Tibial nerve (tissue), 3 donors: ENCODE data around the gene ANKRD27.

ENCODE experiments used
- CTCF ChIP-seq, 5 experiments: fragments of 200-600 bp in 3 of 5; fragments of 450-650 bp in 2 of 5; sonication (generic) in 3 of 5; IDR thresholded peaks; one replicate each; pipeline ENCODE4 v1.5.1; 2016 to 2019; ENCODE audit warnings: antibody characterized with exemption in 5 of 5, mild to moderate bottlenecking in 3 of 5, moderate library complexity in 2 of 5
- POLR2A ChIP-seq, 2 donors: fragments of 450-650 bp; IDR thresholded peaks; one replicate each; pipeline ENCODE4 v1.6.1; 2017; ENCODE audit warnings: antibody characterized with exemption in 2 of 2, mild to moderate bottlenecking in 2 of 2, moderate library complexity in 2 of 2

- TF ChIP-seq CTCF (IDR thresholded peaks at IDR 0.05) (no peak), POLR2A (IDR thresholded peaks at IDR 0.05) (no peak)
These were observed 62.0 kb downstream of the ANKRD27 start for GRCh38 chr19:32613008-32613407.
